HUES6 (cell line): Measurements from ENCODE around the gene CENPM.

Source experiments
- H3K27ac ChIP-seq: 2 replicates; pipeline ENCODE4 v1.7.0; 2013; ENCODE audit warnings: low read depth, mild to moderate bottlenecking, low read length, inconsistent platforms
- H3K27me3 ChIP-seq: 2 replicates; pipeline ENCODE4 v1.6.1; 2013; ENCODE audit warnings: low read length; ENCODE audit not compliant: control insufficient read depth, insufficient read depth
- H3K36me3 ChIP-seq: 2 replicates; pipeline ENCODE4 v1.6.1; 2013; ENCODE audit warnings: low read length; ENCODE audit not compliant: control insufficient read depth, insufficient read depth
- H3K4me1 ChIP-seq: 2 replicates; pipeline ENCODE4 v1.6.1; 2013; ENCODE audit warnings: low read length; ENCODE audit not compliant: control insufficient read depth, insufficient read depth
- H3K4me3 ChIP-seq: 2 replicates; pipeline ENCODE4 v1.5.1; 2013; ENCODE audit warnings: low read depth, low read length
- H3K9ac ChIP-seq: one replicate; pipeline ENCODE4 v1.6.1; 2013; ENCODE audit warnings: mild to moderate bottlenecking, low read length
- H3K9me3 ChIP-seq: 2 replicates; pipeline ENCODE4 v1.6.1; 2013; ENCODE audit warnings: low read depth, low read length; ENCODE audit not compliant: control insufficient read depth, insufficient read depth

CENPM gene

DNA sequence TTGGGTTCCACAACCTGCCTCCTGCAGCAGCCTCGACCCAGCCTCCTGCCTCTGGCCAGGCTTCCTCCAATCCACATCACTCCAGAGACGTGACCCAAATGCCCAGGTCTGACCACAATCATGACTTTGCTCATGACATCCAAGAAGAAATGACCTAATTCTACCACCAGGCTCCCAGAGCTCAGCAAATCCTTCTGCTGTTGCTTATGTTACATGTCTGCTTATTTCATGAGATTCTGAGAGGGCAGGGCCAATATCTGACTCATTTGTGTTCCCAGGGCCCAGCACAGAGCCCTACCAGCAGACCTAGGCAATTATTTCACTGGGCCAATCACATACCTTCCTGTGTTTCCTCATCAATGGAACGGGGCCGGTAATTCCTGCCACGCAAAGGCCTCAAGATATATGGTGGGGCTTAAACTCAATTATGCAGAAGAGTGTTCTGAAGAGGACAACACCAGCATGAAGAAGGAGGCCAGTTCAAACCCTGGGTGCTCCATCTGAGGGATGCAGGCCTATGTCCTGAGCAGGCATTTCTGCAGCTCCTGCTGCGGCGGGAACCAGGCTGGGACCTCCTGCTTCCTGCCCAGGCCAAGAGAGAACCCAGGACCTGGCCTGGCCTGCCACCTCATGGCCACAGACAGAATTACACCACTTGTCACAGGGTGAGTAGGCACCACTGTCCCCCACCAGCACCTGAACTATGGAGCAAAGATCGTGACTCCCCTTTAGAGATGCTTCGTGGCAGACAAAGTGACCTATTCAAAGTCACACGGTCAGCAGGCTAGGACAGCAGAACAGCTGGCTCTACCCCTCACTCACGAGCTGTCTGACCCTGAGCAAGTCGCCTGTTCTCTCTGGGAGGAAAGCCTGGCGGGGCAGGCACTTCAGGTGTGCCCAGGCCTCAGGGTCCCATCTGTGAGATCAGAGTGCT, 5.9 kb downstream of the CENPM start:
- peaks cover 76% of the 10 kb centered on the region for H3K36me3 ChIP-seq
- H3K4me1 ChIP-seq, result peaks cover 11% of the 10 kb centered on the region
- H3K9ac ChIP-seq, result no peak overlapping the region
- H3K27ac ChIP-seq, result no peak overlapping the region
- H3K4me3 ChIP-seq, result no peak overlapping the region
- no peaks in the 10 kb centered on the region for H3K9me3 ChIP-seq
- no peaks in the 10 kb centered on the region for H3K27me3 ChIP-seq

GRCh38 chr22:41939981-41940831, 6.7 kb downstream of the CENPM start:
- H3K9ac ChIP-seq, result no peak overlapping the region

DNA sequence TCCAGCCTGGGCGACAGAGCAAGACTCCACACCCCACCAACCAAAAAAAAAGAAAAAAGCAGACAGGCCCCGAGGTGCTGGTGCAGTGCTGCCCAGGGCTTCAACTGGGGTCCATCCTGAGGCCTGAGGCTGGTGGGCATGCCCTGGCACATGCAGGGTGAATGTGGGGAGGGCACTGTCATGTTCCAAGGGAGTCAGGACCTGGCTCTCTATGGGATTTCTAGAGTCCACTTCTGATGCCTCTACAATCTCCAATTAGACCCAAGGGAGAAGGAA, 10.1 kb downstream of the CENPM start:
- H3K9ac ChIP-seq, result no peak overlapping the region
- H3K27me3 ChIP-seq, result no peaks in the 10 kb centered on the region
- no peaks in the 10 kb centered on the region for H3K9me3 ChIP-seq
- no peaks in the 10 kb centered on the region; the same call in 1 of the 2 replicates for H3K4me1 ChIP-seq
- peaks cover 48% of the 10 kb centered on the region for H3K36me3 ChIP-seq
- H3K4me3 ChIP-seq, result no peak overlapping the region
- H3K27ac ChIP-seq, result no peak overlapping the region

More at GRCh38 chr22:41939981-41940831, 6.7 kb downstream of the CENPM start:
- Histone ChIP-seq H3K36me3 (peaks cover 77% of the 10 kb centered on the region), H3K9me3 (no peaks in the 10 kb centered on the region), H3K4me1 (peaks cover 6% of the 10 kb centered on the region; the same call in 1 of the 2 replicates), H3K4me3 (no peak overlapping the region), H3K27ac (no peak overlapping the region), H3K27me3 (no peaks in the 10 kb centered on the region)

- Histone ChIP-seq H3K27me3 (no peaks in the 10 kb centered on the region), H3K36me3 (peaks cover 37% of the 10 kb centered on the region), H3K27ac (no peak overlapping the region), H3K4me1 (no peaks in the 10 kb centered on the region), H3K4me3 (no peak overlapping the region), H3K9me3 (no peaks in the 10 kb centered on the region), H3K9ac (no peak overlapping the region)
Measured at GRCh38 chr22:41935509-41935908, 11.4 kb downstream of the CENPM start.

DNA sequence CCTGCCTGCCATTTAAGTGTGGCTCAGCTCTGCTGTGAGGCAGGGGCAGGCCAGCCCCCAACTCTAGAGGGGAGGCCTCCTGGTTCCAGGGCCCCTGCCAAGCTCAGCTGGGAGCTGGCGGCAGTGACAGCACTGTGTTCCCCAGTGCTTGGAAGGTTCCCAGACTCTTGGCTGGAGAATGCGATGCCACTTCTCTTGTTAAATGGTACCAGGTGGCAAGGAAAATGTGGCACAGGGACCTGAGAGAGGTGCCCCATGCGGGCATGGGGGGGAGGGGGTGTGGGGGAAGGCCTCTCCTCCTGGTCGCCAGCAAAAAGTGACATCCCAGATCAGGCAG, 12.0 kb downstream of the CENPM start:
- Histone ChIP-seq H3K27me3 (no peaks in the 10 kb centered on the region), H3K27ac (no peak overlapping the region), H3K9ac (no peak overlapping the region), H3K36me3 (peaks cover 33% of the 10 kb centered on the region), H3K9me3 (no peaks in the 10 kb centered on the region), H3K4me3 (no peak overlapping the region), H3K4me1 (no peaks in the 10 kb centered on the region)

DNA sequence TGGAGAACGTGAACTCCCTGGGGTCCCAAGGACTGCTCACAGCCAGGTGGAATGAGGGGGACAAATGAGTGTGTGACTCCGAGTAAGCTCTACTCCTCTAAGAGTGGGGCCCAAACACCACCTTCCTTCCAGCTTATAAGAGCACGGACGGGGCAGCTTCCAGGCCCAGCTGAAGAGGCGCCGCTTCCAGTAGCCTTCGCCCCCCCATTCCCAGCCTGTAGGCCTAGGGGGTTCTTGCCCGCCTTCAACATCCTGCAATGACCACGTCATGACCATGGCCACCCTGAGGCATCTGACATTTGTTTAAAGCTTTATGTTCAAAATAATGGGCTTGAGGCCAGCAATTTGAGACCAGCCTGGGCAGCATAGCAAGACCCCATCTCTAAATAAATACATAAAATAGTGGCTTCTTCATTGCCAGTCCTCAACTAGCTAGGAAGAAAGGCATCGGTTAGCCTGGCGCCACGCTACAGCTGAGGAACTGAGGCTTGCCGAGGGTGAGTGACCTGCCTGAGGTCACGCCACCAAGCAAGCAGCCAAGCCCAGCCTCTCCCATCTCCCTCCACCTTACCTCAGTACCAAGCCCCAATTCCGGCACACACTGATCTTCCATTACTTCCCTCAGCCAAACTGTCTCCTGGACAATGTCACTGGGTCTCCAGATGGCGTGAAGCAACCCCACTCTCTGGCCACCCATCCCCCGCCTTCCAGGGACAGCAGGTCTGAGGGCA, 12.5 kb downstream of the CENPM start:
- Histone ChIP-seq H3K27ac (no peak overlapping the region), H3K4me3 (no peak overlapping the region), H3K9ac (no peak overlapping the region), H3K27me3 (no peaks in the 10 kb centered on the region), H3K9me3 (no peaks in the 10 kb centered on the region), H3K36me3 (peaks cover 31% of the 10 kb centered on the region), H3K4me1 (no peaks in the 10 kb centered on the region)

- no peak overlapping the region for H3K4me3 ChIP-seq
Measured at GRCh38 chr22:41933411-41934177, 13.4 kb downstream of the CENPM start.

DNA sequence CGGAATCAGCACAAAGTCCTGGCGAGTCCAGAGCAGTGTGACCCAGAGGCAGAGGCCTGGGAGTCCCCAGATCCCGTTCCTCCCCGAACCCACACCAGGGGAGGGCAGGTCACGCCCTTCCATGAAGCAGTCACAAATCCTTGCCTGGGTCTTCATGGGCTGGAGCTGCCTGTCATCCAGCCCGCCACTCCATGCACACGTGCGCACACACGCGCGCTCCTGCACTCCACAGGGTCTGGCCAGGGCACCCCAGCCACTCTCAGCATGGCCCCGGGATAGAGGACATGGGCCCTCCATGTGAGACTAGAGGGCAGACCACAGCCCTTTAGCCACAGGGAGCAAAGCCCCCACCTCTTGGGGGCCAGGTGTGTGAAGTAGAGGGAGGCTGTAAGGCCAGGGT, 14.6 kb downstream of the CENPM start:
- Histone ChIP-seq H3K27me3 (peaks cover 6% of the 10 kb centered on the region), H3K4me3 (no peak overlapping the region), H3K4me1 (peaks cover 10% of the 10 kb centered on the region), H3K27ac (no peak overlapping the region), H3K9ac (no peak overlapping the region), H3K36me3 (peaks cover 14% of the 10 kb centered on the region), H3K9me3 (no peaks in the 10 kb centered on the region)

More at GRCh38 chr22:41933411-41934177, 13.4 kb downstream of the CENPM start:
- H3K27ac ChIP-seq, result no peak overlapping the region
- H3K9ac ChIP-seq, result no peak overlapping the region
- no peaks in the 10 kb centered on the region for H3K27me3 ChIP-seq
- H3K4me1 ChIP-seq, result peaks cover under 1% of the 10 kb centered on the region; the same call in 1 of the 2 replicates
- peaks cover 22% of the 10 kb centered on the region for H3K36me3 ChIP-seq
- H3K9me3 ChIP-seq, result no peaks in the 10 kb centered on the region

GRCh38 chr22:41931701-41932269, 15.2 kb downstream of the CENPM start:
- Histone ChIP-seq H3K36me3 (peaks cover 8% of the 10 kb centered on the region), H3K4me3 (no peak overlapping the region), H3K27ac (no peak overlapping the region), H3K27me3 (peaks cover 11% of the 10 kb centered on the region), H3K9me3 (no peaks in the 10 kb centered on the region), H3K4me1 (peaks cover 10% of the 10 kb centered on the region), H3K9ac (no peak overlapping the region)

DNA sequence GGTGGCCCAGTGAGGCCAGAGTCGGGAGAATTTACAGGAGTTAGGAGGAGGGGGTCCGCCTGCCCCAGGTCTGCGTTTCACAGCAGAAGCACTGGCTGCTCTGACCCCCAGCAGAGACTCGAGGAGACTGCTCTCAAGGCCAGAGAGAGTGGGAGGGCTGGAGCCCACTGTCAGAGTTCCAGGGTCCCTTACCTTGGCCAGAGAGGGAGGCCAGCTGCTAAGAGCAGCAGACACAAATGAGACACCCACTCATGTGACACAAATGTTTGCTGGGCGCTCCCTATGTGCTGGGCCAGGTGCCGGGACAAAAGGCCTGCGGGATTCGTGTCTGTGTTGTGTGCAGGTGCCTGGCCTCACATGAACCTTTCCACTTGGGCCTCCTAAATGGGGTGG, 17.5 kb downstream of the CENPM start:
- no peaks in the 10 kb centered on the region for H3K9me3 ChIP-seq
- no peak overlapping the region for H3K9ac ChIP-seq
- H3K27me3 ChIP-seq, result peaks cover 34% of the 10 kb centered on the region
- peaks cover 19% of the 10 kb centered on the region for H3K4me1 ChIP-seq
- no peak overlapping the region for H3K4me3 ChIP-seq
- no peak overlapping the region for H3K27ac ChIP-seq
- H3K36me3 ChIP-seq, result no peaks in the 10 kb centered on the region
